GM23338 (cell line): ENCODE data around the gene VSIG8.

Experiments
- CREB1 ChIP-seq: fragments of 250-450 bp; sonication (Bioruptor Pico); IDR thresholded peaks from 2 replicates; pipeline ENCODE4 v1.5.0; 2020; ENCODE audit warnings: low read depth, mild to moderate bottlenecking, moderate library complexity
- ETS1 ChIP-seq: IDR thresholded peaks from 2 replicates; pipeline ENCODE4 v1.6.1; 2016; ENCODE audit warnings: antibody characterized with exemption
- EZH2 ChIP-seq: fragments of 200-600 bp; sonication (generic); IDR thresholded peaks from one replicate; pipeline ENCODE4 v1.8.0; 2017; ENCODE audit warnings: antibody characterized with exemption, mild to moderate bottlenecking, low read depth; ENCODE audit not compliant: unreplicated experiment
- EZH2phosphoT487 ChIP-seq: fragments of 200-600 bp; sonication (generic); IDR thresholded peaks from one replicate; pipeline ENCODE4 v1.8.1; 2018; ENCODE audit warnings: antibody characterized with exemption; ENCODE audit not compliant: unreplicated experiment
- JUNB ChIP-seq: IDR thresholded peaks from one replicate; pipeline ENCODE4 v1.6.1; 2016; ENCODE audit warnings: antibody characterized with exemption; ENCODE audit not compliant: unreplicated experiment
- NANOG ChIP-seq: IDR thresholded peaks from 2 replicates; pipeline ENCODE4 v1.6.1; 2016; ENCODE audit warnings: antibody characterized with exemption, borderline replicate concordance
- POLR2AphosphoS5 ChIP-seq: IDR thresholded peaks from 2 replicates; pipeline ENCODE4 v1.6.1; 2016; ENCODE audit warnings: antibody characterized with exemption, low read depth
- REST ChIP-seq: IDR thresholded peaks from one replicate; pipeline ENCODE4 v1.6.1; 2018; ENCODE audit warnings: antibody characterized with exemption; ENCODE audit not compliant: unreplicated experiment
- STAT1 ChIP-seq: IDR thresholded peaks from one replicate; pipeline ENCODE4 v1.6.1; 2016; ENCODE audit warnings: antibody characterized with exemption; ENCODE audit not compliant: unreplicated experiment
- ZNF114 ChIP-seq: fragments of 250-450 bp; sonication (Bioruptor Pico); IDR thresholded peaks from 2 replicates; pipeline ENCODE4 v1.5.0; 2020; ENCODE audit warnings: mild to moderate bottlenecking, moderate library complexity
- ZNF331 ChIP-seq: fragments of 250-450 bp; sonication (Bioruptor Pico); IDR thresholded peaks from 2 replicates; pipeline ENCODE4 v1.5.0; 2020; ENCODE audit warnings: low read depth, mild to moderate bottlenecking, moderate library complexity
- TF ChIP-seq, protein P1 (sequence below), 2 experiments: fragments of 200-600 bp in 1 of 2; sonication (generic) in 1 of 2; conservative IDR thresholded peaks; 2 replicates each; pipeline versions ENCODE4 v1.5.1 to v1.6.1; 2016 to 2017; ENCODE audit warnings: antibody characterized with exemption in 2 of 2, low read depth in 2 of 2, mild to moderate bottlenecking in 2 of 2, moderate library complexity in 1 of 2

GRCh38 chr1:159911326-159912070, 49.0 kb upstream of the VSIG8 start:
- TF ChIP-seq, protein P1, sequence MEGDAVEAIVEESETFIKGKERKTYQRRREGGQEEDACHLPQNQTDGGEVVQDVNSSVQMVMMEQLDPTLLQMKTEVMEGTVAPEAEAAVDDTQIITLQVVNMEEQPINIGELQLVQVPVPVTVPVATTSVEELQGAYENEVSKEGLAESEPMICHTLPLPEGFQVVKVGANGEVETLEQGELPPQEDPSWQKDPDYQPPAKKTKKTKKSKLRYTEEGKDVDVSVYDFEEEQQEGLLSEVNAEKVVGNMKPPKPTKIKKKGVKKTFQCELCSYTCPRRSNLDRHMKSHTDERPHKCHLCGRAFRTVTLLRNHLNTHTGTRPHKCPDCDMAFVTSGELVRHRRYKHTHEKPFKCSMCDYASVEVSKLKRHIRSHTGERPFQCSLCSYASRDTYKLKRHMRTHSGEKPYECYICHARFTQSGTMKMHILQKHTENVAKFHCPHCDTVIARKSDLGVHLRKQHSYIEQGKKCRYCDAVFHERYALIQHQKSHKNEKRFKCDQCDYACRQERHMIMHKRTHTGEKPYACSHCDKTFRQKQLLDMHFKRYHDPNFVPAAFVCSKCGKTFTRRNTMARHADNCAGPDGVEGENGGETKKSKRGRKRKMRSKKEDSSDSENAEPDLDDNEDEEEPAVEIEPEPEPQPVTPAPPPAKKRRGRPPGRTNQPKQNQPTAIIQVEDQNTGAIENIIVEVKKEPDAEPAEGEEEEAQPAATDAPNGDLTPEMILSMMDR (conservative IDR thresholded peaks at IDR 0.05; ENCODE audit: low read depth in 2 of 2), result no peak
- TF ChIP-seq STAT1 (no peak), NANOG (no peak), POLR2AphosphoS5 (no peak), EZH2 (no peak), EZH2phosphoT487 (no peak), REST (no peak), CREB1 (CRISPR knock-in tag) (no peak), ZNF331 (CRISPR knock-in tag) (no peak), ZNF114 (CRISPR knock-in tag) (no peak), JUNB (no peak), ETS1 (no peak)
